ENCODE data around the gene HAUS3.
"Not testable (repeated sequence)": the region's sequence is repeated elsewhere in the genome, so short reads cannot be mapped to it uniquely, and the experiment has no call there.

The HAUS3 gene

DNA sequence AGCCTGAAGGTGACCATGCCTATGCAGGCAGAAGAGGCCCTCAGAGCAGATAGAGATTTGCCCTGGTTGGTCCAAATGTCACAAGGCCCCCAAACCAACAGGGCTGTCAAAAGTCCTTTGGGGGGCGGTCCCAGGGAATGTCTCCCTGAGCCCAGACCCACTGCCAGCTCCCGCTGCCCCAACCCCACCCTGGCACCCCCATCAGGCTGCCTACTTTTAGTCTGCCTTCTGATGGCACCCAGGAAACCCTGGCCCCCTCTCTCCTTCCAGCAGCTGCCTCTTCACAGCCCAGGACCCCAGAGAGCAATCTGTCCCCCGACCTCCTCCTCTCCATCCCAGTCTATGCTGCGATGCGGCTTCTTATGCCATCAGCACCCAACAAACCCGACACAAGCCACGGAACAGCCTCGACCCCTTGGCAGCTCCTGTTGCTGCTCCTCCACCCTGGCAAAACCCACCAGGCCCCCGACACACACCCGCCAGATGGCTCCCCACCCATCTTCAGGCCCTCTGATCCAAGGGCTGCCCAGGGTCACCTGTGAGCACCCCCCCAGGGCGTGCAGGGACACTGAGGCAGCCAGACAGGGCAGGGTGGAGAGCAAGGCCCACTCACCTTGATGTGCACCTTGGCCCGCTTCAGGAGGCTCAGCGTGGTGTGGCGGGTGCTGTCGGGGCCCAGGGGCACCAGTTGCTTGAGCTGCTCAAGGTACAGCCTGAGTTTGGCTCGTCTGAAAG is 10.0 kb upstream of the HAUS3 start:
- no peak for DNase-seq (ENCODE audit: low spot score)

DNA sequence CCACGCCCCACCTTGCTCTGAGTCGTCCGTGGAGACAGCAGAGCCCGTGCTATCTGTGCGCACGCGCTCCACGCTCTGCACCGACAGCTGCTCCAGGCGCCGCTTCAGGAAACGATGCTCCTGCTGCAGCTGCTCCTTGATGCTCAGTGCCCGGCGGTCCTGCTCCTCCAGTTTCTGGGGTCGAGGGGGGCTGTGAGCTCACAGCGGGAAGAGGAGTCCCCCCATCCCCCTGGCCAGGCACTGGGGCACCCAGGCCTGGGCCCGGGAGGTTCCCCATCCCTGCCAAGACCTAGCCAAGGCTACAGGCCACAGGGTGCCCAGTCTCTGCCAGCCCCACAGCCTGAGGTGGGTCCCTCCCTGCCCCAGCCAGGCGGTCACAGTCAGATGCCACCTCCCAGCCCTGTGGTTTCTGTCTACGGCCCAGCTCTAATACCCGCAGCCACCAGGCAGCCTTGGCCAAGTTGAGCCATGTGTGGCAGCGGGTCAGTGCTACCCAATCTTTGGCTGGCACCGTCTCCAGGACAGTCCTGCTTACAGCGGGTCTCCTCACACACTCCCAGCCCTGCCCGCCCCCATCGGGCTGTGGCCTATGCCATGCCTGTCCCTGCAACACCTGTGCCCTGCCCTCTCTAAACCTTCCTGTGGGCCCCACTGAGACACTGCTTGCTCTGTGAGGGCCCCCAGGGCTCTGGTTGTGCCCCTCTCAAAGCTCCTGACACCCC is 9.3 kb upstream of the HAUS3 start:
- no peak for FAIRE-seq
- DNase-seq (ENCODE audit: low spot score): no peak

More for the DNA sequence above, 10.0 kb upstream of the HAUS3 start:
- no peak for FAIRE-seq

GRCh38 chr4:2250357-2251072 is 8.6 kb upstream of the HAUS3 start:
- DNase-seq (ENCODE audit: low spot score): no peak

DNA sequence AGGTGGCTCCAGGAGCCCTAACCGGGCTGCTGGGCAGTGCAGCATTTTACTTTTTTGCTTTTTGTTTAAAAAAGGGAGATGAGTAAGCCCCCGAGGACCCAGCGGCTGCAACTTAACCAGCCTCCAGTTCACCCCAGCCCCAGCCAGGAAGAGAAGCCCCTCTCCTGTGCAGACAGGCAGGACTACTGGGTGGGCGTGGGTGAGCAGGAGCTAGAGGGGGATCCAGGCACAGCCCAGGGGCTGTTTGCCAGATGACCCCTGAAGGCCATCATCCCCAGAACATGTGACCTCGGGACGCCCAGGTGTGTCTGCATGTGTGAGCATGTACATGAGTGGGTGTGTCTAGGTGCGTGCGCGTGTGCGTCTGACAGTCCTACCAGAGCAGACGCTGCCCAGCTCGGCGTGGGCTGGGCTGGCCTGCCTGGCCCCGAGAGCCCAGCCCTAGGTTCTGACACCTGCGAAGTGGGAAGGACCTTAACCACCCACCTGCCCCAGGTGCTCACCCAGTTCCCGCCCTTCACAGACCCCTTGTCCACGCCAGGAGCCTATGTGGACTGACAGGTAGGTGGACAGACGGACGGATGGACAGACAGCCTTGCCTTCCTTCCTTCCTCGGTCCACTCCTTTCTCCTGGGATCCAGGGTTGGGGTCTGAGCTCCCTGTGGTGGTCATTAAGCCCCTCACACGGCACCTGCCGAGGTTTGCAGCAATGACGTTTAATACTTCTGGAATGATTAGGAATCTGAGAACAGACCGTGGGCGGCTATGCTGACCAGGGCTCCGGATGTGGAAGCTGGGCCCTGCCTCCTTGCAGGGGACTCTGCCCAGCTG is 7.8 kb upstream of the HAUS3 start:
- DNase-seq (ENCODE audit: low spot score) (no peak), FAIRE-seq (no peak)

More at GRCh38 chr4:2250357-2251072, 8.6 kb upstream of the HAUS3 start:
- no peak for FAIRE-seq

DNA sequence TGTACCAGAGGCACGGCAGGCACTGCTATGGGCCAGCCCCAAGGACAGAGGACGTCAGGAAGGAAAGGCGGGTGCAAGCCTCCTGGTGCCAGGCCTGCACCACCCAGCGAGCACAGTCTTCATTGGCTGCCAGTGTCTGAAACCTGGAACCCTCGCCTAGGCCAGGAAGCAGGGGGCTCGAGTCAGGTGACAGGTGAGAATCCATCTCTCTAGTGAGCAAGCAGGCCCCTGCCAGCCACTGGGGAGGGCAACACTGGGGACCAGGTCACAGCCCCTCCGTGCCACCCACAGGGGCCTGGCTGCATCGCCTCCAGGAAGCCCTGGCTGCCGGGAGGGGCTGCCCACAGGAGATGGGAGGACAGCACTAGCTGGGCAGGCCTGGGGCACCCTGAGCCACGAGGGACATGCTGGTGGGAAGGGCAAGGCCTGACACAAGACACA is 6.9 kb upstream of the HAUS3 start:
- DNase-seq (ENCODE audit: low spot score): no peak
- FAIRE-seq: no peak

- no peak for DNase-seq (ENCODE audit: low spot score)
- no peak for FAIRE-seq
Measured at GRCh38 chr4:2248044-2248780, 6.3 kb upstream of the HAUS3 start.

- no peak for FAIRE-seq
- DNase-seq (ENCODE audit: low spot score): no peak
Measured at GRCh38 chr4:2247128-2248043, 5.5 kb upstream of the HAUS3 start.

DNA sequence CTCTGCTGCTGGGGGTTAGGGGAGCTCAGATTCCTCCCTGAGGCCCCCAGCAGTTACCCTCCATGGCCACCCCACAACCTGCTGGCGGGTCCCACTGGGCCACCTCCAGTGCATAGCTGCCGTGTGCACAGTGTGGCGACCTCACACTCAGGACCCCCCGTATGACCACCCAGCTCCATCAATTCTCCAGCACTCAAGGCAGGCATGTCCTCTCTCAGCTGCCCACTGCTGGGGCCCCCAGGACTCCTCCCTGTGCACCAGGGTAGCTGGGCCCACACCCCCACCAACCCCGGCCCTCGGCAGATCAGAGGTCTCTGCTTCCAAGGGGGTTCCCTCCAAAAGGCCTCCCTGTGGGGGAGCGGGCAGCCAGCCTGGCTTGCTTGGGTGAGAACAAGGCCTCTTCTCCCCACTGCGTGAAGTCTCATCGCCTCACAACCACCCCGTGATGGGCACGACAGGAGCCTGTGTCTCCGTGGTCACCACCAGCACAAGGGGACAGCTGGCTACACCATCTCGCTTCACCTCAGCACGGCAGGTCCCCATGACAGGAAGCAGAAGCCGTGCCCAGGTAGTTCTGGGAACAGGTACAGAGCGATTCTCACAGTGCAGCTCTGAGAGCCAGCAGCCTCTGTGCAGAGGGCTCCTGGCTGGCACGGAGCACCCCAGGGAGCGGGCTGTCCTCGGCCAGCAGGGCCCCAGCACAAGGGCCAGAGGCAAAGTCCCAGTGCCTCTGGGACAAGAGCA is 4.6 kb upstream of the HAUS3 start:
- DNase-seq (ENCODE audit: low spot score) (no peak), FAIRE-seq (no peak)

- FAIRE-seq: no peak
- no peak for DNase-seq (ENCODE audit: low spot score)
Measured at GRCh38 chr4:2245787-2246275, 3.9 kb upstream of the HAUS3 start.

GRCh38 chr4:2245057-2245786 is 3.3 kb upstream of the HAUS3 start:
- FAIRE-seq (no peak), DNase-seq (ENCODE audit: low spot score) (no peak)

DNA sequence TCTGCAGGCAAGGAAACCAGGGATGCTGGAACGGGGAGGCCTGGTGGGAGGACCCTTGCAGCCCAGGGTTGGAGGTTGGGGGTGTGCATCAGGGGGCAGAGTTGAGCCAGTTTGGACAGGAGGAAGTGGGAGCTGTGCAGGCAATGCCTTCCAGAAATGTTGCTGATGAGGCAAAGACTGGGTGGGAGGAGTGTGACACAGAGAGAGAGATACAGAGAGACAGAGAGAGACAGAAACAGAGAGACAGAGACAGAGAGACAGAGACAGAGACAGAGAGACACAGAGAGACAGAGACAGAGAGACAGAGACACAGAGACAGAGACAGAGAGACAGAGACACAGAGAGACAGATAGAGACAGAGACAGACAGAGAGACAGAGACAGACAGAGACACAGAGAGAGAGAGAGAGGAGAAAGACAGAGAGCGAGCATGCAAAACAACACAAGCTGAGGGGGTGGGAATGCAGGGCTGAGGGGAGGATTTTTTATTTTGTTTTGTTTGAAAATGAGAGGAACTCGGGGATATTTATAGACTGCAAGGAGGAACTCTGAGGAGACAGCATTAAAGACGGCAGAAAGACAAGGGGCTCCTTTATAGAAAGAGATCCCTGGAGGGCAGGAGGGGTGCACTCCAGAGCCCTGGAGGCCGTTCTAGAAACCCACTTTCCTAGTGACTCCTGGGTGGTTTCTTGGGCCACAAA is 1.9 kb upstream of the HAUS3 start:
- DNase-seq (ENCODE audit: low spot score) (no peak), FAIRE-seq (peak; percentile 42)

- FAIRE-seq (no peak), DNase-seq (ENCODE audit: low spot score) (no peak)
Measured at GRCh38 chr4:2241003-2241402, 918 bp downstream of the HAUS3 start.

DNA sequence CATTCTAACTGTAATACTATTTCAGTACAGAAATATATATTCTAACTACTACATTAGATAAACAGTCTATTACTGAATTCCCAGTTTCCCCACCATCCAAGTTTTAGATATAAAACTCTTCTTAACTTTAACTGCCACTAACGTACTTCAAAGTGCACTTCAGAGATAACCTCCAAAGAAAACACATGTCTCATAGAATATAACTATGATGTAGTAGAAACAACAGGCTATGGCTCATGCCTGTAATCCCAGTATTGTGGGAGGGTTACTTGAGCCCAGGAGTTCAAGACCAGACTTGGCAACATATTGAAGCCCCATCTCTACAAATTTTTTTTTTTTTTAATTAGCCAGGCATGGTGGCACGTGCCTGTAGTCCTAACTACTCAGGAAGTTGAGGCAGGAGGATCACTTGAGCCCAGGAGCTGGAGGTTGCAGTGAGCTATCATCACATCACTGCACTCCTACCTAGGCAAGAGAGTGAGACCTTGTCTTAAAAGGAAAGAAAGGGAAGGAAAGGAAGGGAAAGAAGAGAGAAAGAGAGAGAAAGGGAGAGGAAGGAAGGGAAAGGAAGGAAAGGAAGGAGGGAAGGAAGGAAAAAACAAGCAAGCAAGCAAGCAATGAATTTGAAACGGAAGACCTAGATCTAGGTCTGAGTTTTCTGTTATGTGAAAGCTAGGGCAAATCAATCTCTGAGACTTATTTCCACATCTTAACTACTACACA is 4.8 kb downstream of the HAUS3 start:
- DNase-seq (ENCODE audit: low spot score) (no peak), FAIRE-seq (no peak)

- no peak for FAIRE-seq
Measured at GRCh38 chr4:2231082-2231481, 10.8 kb downstream of the HAUS3 start.

GRCh38 chr4:2226261-2226660 is 15.7 kb downstream of the HAUS3 start:
- FAIRE-seq (no peak), DNase-seq (ENCODE audit: low spot score) (no peak)

More at GRCh38 chr4:2231082-2231481, 10.8 kb downstream of the HAUS3 start:
- DNase-seq (ENCODE audit: low spot score): no peak

DNA sequence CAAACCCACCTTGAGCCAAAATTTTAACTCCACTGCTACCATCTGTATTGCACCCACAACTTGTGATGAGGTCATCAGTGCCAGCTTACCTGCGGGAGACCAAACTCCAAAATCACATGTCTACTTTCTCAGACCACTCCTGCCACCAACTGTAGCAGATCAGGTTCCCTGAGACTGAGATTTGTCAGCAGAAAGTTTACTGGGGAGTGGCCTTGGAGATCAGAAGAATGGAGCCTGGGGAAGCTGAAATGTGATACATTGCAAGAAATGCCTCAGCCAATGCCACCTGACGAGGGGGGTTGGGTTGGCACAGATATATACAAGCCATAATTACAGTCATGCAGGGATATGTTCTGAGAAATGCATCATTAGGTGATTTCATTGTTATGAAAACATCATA is 19.1 kb downstream of the HAUS3 start:
- no peak for DNase-seq (ENCODE audit: low spot score)
- FAIRE-seq: no peak

DNA sequence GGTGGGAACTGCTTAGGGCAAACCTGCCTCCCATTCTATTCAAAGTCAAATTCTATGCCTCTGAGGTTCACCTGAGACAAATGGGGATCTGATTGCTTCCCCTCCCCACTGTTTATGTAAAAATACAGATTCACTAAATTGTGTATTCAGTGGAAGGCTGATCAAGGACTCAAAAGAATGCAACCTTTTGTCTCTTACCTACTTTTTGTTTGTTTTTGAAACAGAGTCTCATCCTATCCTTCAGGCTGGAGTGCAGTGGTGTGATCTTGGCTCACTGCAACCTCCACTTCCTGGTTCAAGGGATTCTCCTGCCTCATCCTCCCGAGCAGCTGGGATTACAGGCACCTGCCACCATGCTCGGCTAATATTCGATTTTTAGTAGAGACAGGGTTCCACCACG is 20.5 kb downstream of the HAUS3 start:
- not testable (repeated sequence) for FAIRE-seq; DNase-seq (ENCODE audit: low spot score)

Data from urothelium cell line (cell line).